Renal cortex interstitium (tissue), 11 donors: ENCODE data around the gene KERA. TPM values are rescaled to one million over a fixed set of nuclear protein-coding genes. Genes with fewer than 3 reads are reported as not detected.

ENCODE experiments used
- DNase-seq, 11 donors: peaks; one replicate each; pipeline ENCODE4 v3.0.0-alpha.2; 2013; ENCODE audit warnings: low read depth in 9 of 11, low spot score in 4 of 11; ENCODE audit errors: extremely low read depth in 1 of 11
- polyA plus RNA-seq, 3 donors: library from polyadenylated mRNA; unstranded; fragments of 120-200 nt; gene quantifications; one replicate each; pipeline ENCODE4 v1.2.1, GENCODE V29; 2013; ENCODE audit not compliant: insufficient read length in 3 of 3

The KERA gene
- polyA plus RNA-seq, 3 donors, result not detected

- no peak for DNase-seq
These were observed 19.6 kb upstream of the KERA start for GRCh38 chr12:91077228-91077954.

GRCh38 chr12:91074851-91075250, 17.0 kb upstream of the KERA start:
- DNase-seq, result no peak

GRCh38 chr12:91074154-91074709, 16.4 kb upstream of the KERA start:
- DNase-seq, result peak in 5 of 11 donors; percentile 4 to 35 (median 13)

GRCh38 chr12:91073426-91073825, 15.6 kb upstream of the KERA start:
- no peak for DNase-seq

GRCh38 chr12:91072931-91073330, 15.1 kb upstream of the KERA start:
- no peak for DNase-seq

- no peak for DNase-seq
These were observed 13.1 kb upstream of the KERA start for GRCh38 chr12:91070936-91071335.

GRCh38 chr12:91065396-91065795, 7.6 kb upstream of the KERA start:
- DNase-seq, result no peak

- DNase-seq, result no peak
These were observed 6.8 kb upstream of the KERA start for GRCh38 chr12:91064640-91065039.

GRCh38 chr12:91061091-91061490, 3.3 kb upstream of the KERA start:
- no peak for DNase-seq

- DNase-seq, result no peak
These were observed 1.4 kb upstream of the KERA start for GRCh38 chr12:91059211-91059610.

- no peak for DNase-seq
These were observed 962 bp upstream of the KERA start for GRCh38 chr12:91058786-91059185.

- DNase-seq, result no peak
These were observed 1.3 kb downstream of the KERA start for GRCh38 chr12:91056488-91056887.

- no peak for DNase-seq
These were observed 1.8 kb downstream of the KERA start for GRCh38 chr12:91055976-91056375.

GRCh38 chr12:91053951-91054715, 3.7 kb downstream of the KERA start:
- DNase-seq, result peak in 3 of 11 donors; percentile 23 to 52 (median 39)

- DNase-seq, result no peak
These were observed 5.8 kb downstream of the KERA start for GRCh38 chr12:91052026-91052425.

- peak in 4 of 11 donors; percentile 10 to 32 (median 12) for DNase-seq
These were observed 13.2 kb downstream of the KERA start for GRCh38 chr12:91044586-91044985.

GRCh38 chr12:91043408-91043807, 14.4 kb downstream of the KERA start:
- DNase-seq, result no peak

- DNase-seq, result no peak
These were observed 17.6 kb downstream of the KERA start for GRCh38 chr12:91040096-91040755.

GRCh38 chr12:91037276-91037675, 20.5 kb downstream of the KERA start:
- DNase-seq, result no peak

GRCh38 chr12:91033251-91033650, 24.6 kb downstream of the KERA start:
- no peak for DNase-seq
